CD4-positive, alpha-beta T cell (primary cell): ENCODE measurements around the gene CHST3. TPM values are rescaled to one million over a fixed set of nuclear protein-coding genes. Genes with fewer than 3 reads are reported as not detected.
"Not testable (repeated sequence)": the region's sequence is repeated elsewhere in the genome, so short reads cannot be mapped to it uniquely, and the experiment has no call there.

Source experiments
- ATAC-seq: fragments of 200-7000 bp; cut with Tn5 transposase; one replicate; pipeline ENCODE4 v1.10.0; 2022; ENCODE audit warnings: mild to moderate bottlenecking; ENCODE audit not compliant: poor library complexity
- CTCF ChIA-PET: fragments of 350-600 bp; sonication (Branson Sonifier 250); formaldehyde crosslinking; loops from one replicate; lab custom pipeline; 2021; ENCODE audit warnings: antibody characterized with exemption, inconsistent platforms; lab: Charles Lee
- POLR2A ChIA-PET: fragments of 350-600 bp; sonication (Branson Sonifier 250); formaldehyde crosslinking; loops from one replicate; lab custom pipeline; 2021; ENCODE audit warnings: antibody characterized with exemption, inconsistent platforms; lab: Charles Lee
- DNase-seq, 14 experiments: peaks; one replicate each; pipeline ENCODE4 v3.0.0-alpha.2; 2013 to 2020; ENCODE audit warnings: mixed read lengths in 2 of 14
- H3K27ac ChIP-seq, 2 donors: one replicate each; pipeline versions ENCODE4 v1.5.1 to v1.7.0; 2013; ENCODE audit warnings: low read length in 2 of 2, low read depth in 1 of 2, mild to moderate bottlenecking in 1 of 2
- H3K27me3 ChIP-seq, 2 experiments: 1 replicate in 1 of 2; 2 replicates in 1 of 2; pipeline versions ENCODE4 v1.6.1 to v1.7.0; 2013; ENCODE audit warnings: low read length in 2 of 2, control low read depth in 1 of 2, mild to moderate bottlenecking in 1 of 2, moderate library complexity in 1 of 2; ENCODE audit not compliant: insufficient read depth in 2 of 2, control insufficient read depth in 1 of 2
- H3K36me3 ChIP-seq: one replicate; pipeline ENCODE4 v1.6.1; 2013; ENCODE audit warnings: low read length, control low read depth; ENCODE audit not compliant: insufficient read depth
- H3K4me1 ChIP-seq: one replicate; pipeline ENCODE4 v1.6.1; 2013; ENCODE audit warnings: low read length, control low read depth; ENCODE audit not compliant: insufficient read depth
- H3K4me3 ChIP-seq: one replicate; pipeline ENCODE4 v1.5.1; 2013; ENCODE audit warnings: mild to moderate bottlenecking, low read length, moderate library complexity
- H3K9me3 ChIP-seq, 2 experiments: 1 replicate in 1 of 2; 2 replicates in 1 of 2; pipeline versions ENCODE4 v1.6.1 to v1.7.0; 2013; ENCODE audit warnings: low read length in 2 of 2, mild to moderate bottlenecking in 2 of 2, control low read depth in 1 of 2, moderate library complexity in 1 of 2; ENCODE audit not compliant: control insufficient read depth in 1 of 2, insufficient read depth in 1 of 2
- H3K27ac Mint-ChIP-seq: one replicate; pipeline ENCODE4 v1.8.0; 2020; ENCODE audit warnings: mixed read lengths
- H3K27me3 Mint-ChIP-seq: one replicate; pipeline ENCODE4 v1.8.0; 2021; ENCODE audit warnings: mixed read lengths
- H3K36me3 Mint-ChIP-seq: one replicate; pipeline ENCODE4 v1.8.0; 2021; ENCODE audit warnings: low read depth, mixed read lengths
- H3K4me1 Mint-ChIP-seq: one replicate; pipeline ENCODE4 v1.8.0; 2021; ENCODE audit warnings: low read depth, mixed read lengths
- H3K4me3 Mint-ChIP-seq: one replicate; pipeline ENCODE4 v1.8.0; 2020; ENCODE audit warnings: mild to moderate bottlenecking, mixed read lengths
- H3K9me3 Mint-ChIP-seq: one replicate; pipeline ENCODE4 v1.8.0; 2020; ENCODE audit warnings: mixed read lengths
- intact Hi-C, 2 experiments: fragments of 100-400 bp; cut with DNase I in 1 of 2; cut with micrococcal nuclease in 1 of 2; formaldehyde crosslinking; loops; one replicate each; pipeline versions ENCODE4 v1.15.1 to v1.9.0; 2023 to 2025; cut with DNase I, micrococcal nuclease
- total RNA-seq, 174 experiments: library from RNA in 2 of 174; stranded (reverse) in 2 of 174; gene quantifications; one replicate each; pipeline ENCODE4 v1.2.3 and lab custom pipeline; 2021 to 2026
- TF ChIP-seq, protein P1 (sequence below): fragments of 200-600 bp; IDR thresholded peaks from one replicate; pipeline ENCODE4 v1.8.0; 2022; ENCODE audit warnings: antibody characterized with exemption, mild to moderate bottlenecking

The CHST3 gene
- total RNA-seq, 2 experiments from 2014 or later = not detected

- ChIA-PET CTCF (no interaction called here), POLR2A (no interaction called here)
- Histone ChIP-seq H3K27me3 (peaks cover 0 to 3% of the 10 kb centered on the region in 2 experiments), H3K9me3 (no peaks in the 10 kb centered on the region), H3K36me3 (no peaks in the 10 kb centered on the region), H3K27ac (no peak overlapping the region), H3K4me1 (no peaks in the 10 kb centered on the region), H3K4me3 (no peak overlapping the region)
- H3K36me3 Mint-ChIP-seq = no peaks in the 10 kb centered on the region
- DNase-seq (no peak), ATAC-seq (no peak)
- peaks cover 12% of the 10 kb centered on the region for H3K27me3 Mint-ChIP-seq
- H3K4me1 Mint-ChIP-seq = no peaks in the 10 kb centered on the region
- H3K4me3 Mint-ChIP-seq = no peak overlapping the region
- H3K9me3 Mint-ChIP-seq = no peaks in the 10 kb centered on the region
- TF ChIP-seq, protein P1, sequence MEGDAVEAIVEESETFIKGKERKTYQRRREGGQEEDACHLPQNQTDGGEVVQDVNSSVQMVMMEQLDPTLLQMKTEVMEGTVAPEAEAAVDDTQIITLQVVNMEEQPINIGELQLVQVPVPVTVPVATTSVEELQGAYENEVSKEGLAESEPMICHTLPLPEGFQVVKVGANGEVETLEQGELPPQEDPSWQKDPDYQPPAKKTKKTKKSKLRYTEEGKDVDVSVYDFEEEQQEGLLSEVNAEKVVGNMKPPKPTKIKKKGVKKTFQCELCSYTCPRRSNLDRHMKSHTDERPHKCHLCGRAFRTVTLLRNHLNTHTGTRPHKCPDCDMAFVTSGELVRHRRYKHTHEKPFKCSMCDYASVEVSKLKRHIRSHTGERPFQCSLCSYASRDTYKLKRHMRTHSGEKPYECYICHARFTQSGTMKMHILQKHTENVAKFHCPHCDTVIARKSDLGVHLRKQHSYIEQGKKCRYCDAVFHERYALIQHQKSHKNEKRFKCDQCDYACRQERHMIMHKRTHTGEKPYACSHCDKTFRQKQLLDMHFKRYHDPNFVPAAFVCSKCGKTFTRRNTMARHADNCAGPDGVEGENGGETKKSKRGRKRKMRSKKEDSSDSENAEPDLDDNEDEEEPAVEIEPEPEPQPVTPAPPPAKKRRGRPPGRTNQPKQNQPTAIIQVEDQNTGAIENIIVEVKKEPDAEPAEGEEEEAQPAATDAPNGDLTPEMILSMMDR = no peak
- intact Hi-C loops = no loop called here
- H3K27ac Mint-ChIP-seq = no peak overlapping the region
These were observed 65.2 kb downstream of the CHST3 start for GRCh38 chr10:72029414-72029813.

- Mint-ChIP-seq H3K4me1 (no peaks in the 10 kb centered on the region), H3K27me3 (peaks cover 12% of the 10 kb centered on the region), H3K4me3 (no peak overlapping the region), H3K9me3 (no peaks in the 10 kb centered on the region), H3K27ac (no peak overlapping the region), H3K36me3 (no peaks in the 10 kb centered on the region)
- H3K9me3 ChIP-seq = no peaks in the 10 kb centered on the region
- no peak overlapping the region for H3K4me3 ChIP-seq
- ATAC-seq (no peak), DNase-seq (no peak)
- H3K36me3 ChIP-seq = no peaks in the 10 kb centered on the region
- ChIA-PET CTCF (no interaction called here), POLR2A (no interaction called here)
- no peaks in the 10 kb centered on the region for H3K4me1 ChIP-seq
- H3K27me3 ChIP-seq = peaks cover 0 to 3% of the 10 kb centered on the region in 2 experiments
- H3K27ac ChIP-seq = no peak overlapping the region
- intact Hi-C loops = no loop called here
- TF ChIP-seq, protein P1 = no peak
These were observed 66.8 kb downstream of the CHST3 start for GRCh38 chr10:72030762-72031543.

GRCh38 chr10:72031706-72032105 lies 67.5 kb downstream of the CHST3 start:
- CTCF ChIA-PET = no interaction called here
- POLR2A ChIA-PET = no interaction called here
- Mint-ChIP-seq H3K27me3 (peaks cover 12% of the 10 kb centered on the region), H3K4me3 (no peak overlapping the region), H3K27ac (no peak overlapping the region), H3K4me1 (no peaks in the 10 kb centered on the region), H3K9me3 (no peaks in the 10 kb centered on the region), H3K36me3 (no peaks in the 10 kb centered on the region)
- Histone ChIP-seq H3K36me3 (no peaks in the 10 kb centered on the region), H3K9me3 (no peaks in the 10 kb centered on the region), H3K4me1 (no peaks in the 10 kb centered on the region), H3K27ac (no peak overlapping the region), H3K4me3 (no peak overlapping the region), H3K27me3 (peaks cover 0 to 1% of the 10 kb centered on the region in 2 experiments)
- ATAC-seq = no peak
- no peak for DNase-seq
- TF ChIP-seq, protein P1 = no peak
- intact Hi-C loops = no loop called here

DNA sequence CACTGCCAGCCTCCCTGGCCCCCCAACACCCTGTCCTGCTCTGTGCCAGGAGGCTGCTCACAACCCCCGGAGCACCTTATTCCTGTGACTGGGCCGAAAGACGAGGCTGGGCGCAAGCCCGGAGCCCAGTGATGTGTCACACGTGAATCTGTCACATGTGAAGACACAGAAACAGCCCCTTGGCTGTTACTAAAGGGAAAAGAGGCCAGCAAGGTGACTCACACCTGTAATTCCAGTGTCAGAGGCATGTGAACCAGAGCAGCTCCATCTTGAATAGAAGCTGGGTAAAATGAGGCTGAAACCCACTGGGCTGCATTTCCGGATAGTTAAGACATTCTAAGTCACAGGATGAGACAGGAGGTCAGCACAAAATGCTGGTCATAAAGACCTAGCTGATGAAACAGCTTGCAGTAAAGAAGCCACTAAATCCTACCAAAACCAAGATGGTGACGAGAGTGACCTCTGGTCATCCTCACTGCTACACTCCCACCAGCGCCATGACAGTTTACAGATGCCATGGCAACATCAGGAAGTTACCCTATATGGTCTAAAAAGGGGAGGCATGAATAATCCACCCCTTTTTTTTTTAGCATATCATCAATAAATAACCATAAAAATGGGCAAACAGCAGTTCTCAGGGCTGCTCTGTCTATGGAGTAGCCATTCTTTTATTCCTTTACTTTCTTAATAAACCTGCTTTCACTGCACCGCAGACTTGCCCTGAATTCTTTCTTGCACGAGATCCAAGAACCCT lies 68.4 kb downstream of the CHST3 start:
- H3K4me3 ChIP-seq, H3K4me1 ChIP-seq, H3K27me3 Mint-ChIP-seq, intact Hi-C loops, H3K9me3 ChIP-seq, H3K36me3 Mint-ChIP-seq, POLR2A ChIA-PET, DNase-seq, H3K27ac ChIP-seq, H3K36me3 ChIP-seq, H3K4me3 Mint-ChIP-seq, CTCF ChIA-PET, H3K27me3 ChIP-seq, H3K27ac Mint-ChIP-seq, H3K4me1 Mint-ChIP-seq, ATAC-seq, H3K9me3 Mint-ChIP-seq: not testable (repeated sequence)
